Testis (tissue), 2 donors: ENCODE data around the gene TOLLIP.

ENCODE experiments used
- CTCF ChIP-seq, 3 experiments: fragments of 450-650 bp in 2 of 3; fragments of 200-600 bp in 1 of 3; sonication (generic) in 1 of 3; IDR thresholded peaks; one replicate each; pipeline ENCODE4 v1.5.1; 2016 to 2019; ENCODE audit warnings: antibody characterized with exemption in 3 of 3, mild to moderate bottlenecking in 2 of 3, moderate library complexity in 1 of 3
- POLR2A ChIP-seq: fragments of 450-650 bp; IDR thresholded peaks from one replicate; pipeline ENCODE4 v1.6.1; 2017; ENCODE audit warnings: antibody characterized with exemption, mild to moderate bottlenecking, moderate library complexity

- TF ChIP-seq CTCF (IDR thresholded peaks at IDR 0.05), result no peak
- no peak for TF ChIP-seq POLR2A
Measured at GRCh38 chr11:1339066-1339675, 29.7 kb upstream of the TOLLIP start.
